HepG2 (cell line): ENCODE measurements around the gene ETFA. TPM values are rescaled to one million over a fixed set of nuclear protein-coding genes. Genes with fewer than 3 reads are reported as not detected.
A peak's percentile ranks its signal among the peaks of the same experiment; 100 is the strongest.

Source experiments
- ATAC-seq: fragments of 200-7000 bp; cut with Tn5 transposase; 3 replicates; pipeline ENCODE4 v1.9.1; 2020; ENCODE audit warnings: mild to moderate bottlenecking, moderate library complexity
- BruUV-seq: library from RNA; stranded (reverse); fragments of 400-500 nt; replicated peaks from 2 replicates; lab custom pipeline; 2021; lab: Mats Ljungman, UMichigan
- CTCF ChIA-PET: fragments of 300-600 bp; formaldehyde crosslinking; extraction: SDS; loops from one replicate; lab custom pipeline; 2021; ENCODE audit warnings: low total read pairs, inconsistent platforms, low intra/inter-chr PET ratio; lab: Yijun Ruan, JAX
- POLR2A ChIA-PET: fragments of 350-600 bp; sonication (Branson Sonifier 250); formaldehyde crosslinking; loops from one replicate; lab custom pipeline; 2020; ENCODE audit warnings: antibody characterized with exemption, inconsistent platforms; lab: Yijun Ruan, JAX
- DNase-seq: peaks from one replicate; pipeline ENCODE4 v3.0.0-alpha.2; 2015; ENCODE audit warnings: low spot score
- FAIRE-seq: peaks from 3 replicates; lab custom pipeline; 2011; peaks lifted over from hg19 to GRCh38; lab: Jason Lieb, UNC
- H2AFZ ChIP-seq: one replicate; pipeline ENCODE4 v1.6.1; 2011; ENCODE audit warnings: low read length, inconsistent platforms
- H3K27ac ChIP-seq: fragments of 300-600 bp; 3 replicates; pipeline ENCODE4 v1.8.0; 2011; ENCODE audit warnings: mixed run types, mild to moderate bottlenecking, mixed read lengths, low read length, inconsistent platforms; ENCODE audit not compliant: insufficient read depth; ENCODE audit errors: extremely low read length
- H3K27me3 ChIP-seq, 2 experiments: fragments of 200-600 bp in 1 of 2; 2 replicates in 1 of 2; 3 replicates in 1 of 2; pipeline versions ENCODE4 v1.6.0 to v1.8.0; 2011; ENCODE audit warnings: low read length in 2 of 2, mild to moderate bottlenecking in 2 of 2, moderate library complexity in 2 of 2, inconsistent platforms in 1 of 2; ENCODE audit not compliant: insufficient read depth in 2 of 2, control insufficient read depth in 1 of 2
- H3K36me3 ChIP-seq, 2 experiments: fragments of 200-600 bp in 1 of 2; replicated peaks in 1 of 2; 2 replicates in 1 of 2; 3 replicates in 1 of 2; pipeline versions ENCODE4 v1.5.1 to v1.8.0; 2011; ENCODE audit warnings: low read length in 2 of 2, inconsistent platforms in 1 of 2; ENCODE audit not compliant: insufficient read depth in 2 of 2, control insufficient read depth in 1 of 2
- H3K4me1 ChIP-seq: 2 replicates; pipeline ENCODE4 v1.5.1; 2012; ENCODE audit warnings: low read length, inconsistent platforms; ENCODE audit not compliant: insufficient read depth
- H3K4me2 ChIP-seq: 2 replicates; pipeline ENCODE4 v1.6.0; 2011; ENCODE audit warnings: low read depth, low read length, inconsistent platforms
- H3K4me3 ChIP-seq, 3 experiments: fragments of 200-600 bp in 1 of 3; sonication (generic), shearing (Covaris generic) in 1 of 3; replicated peaks in 1 of 3; 2 replicates each; pipeline ENCODE4 v1.5.1; 2011 to 2016; ENCODE audit warnings: low read length in 3 of 3, inconsistent platforms in 2 of 3, low read depth in 2 of 3, mild to moderate bottlenecking in 2 of 3, control low read depth in 1 of 3, mixed read lengths in 1 of 3; ENCODE audit not compliant: insufficient read depth in 1 of 3
- H3K79me2 ChIP-seq: one replicate; pipeline ENCODE4 v1.6.1; 2011; ENCODE audit warnings: low read length, inconsistent platforms; ENCODE audit not compliant: insufficient read depth
- H3K9ac ChIP-seq: 2 replicates; pipeline ENCODE4 v1.6.0; 2011; ENCODE audit warnings: mild to moderate bottlenecking, low read depth, low read length, inconsistent platforms; ENCODE audit not compliant: insufficient read depth
- H3K9me3 ChIP-seq: 2 replicates; pipeline ENCODE4 v1.5.1; 2012; ENCODE audit warnings: mild to moderate bottlenecking, low read length
- H4K20me1 ChIP-seq: 2 replicates; pipeline ENCODE4 v1.6.0; 2011; ENCODE audit warnings: inconsistent platforms, mild to moderate bottlenecking, low read length, moderate library complexity; ENCODE audit not compliant: insufficient read depth
- EP300 ChIP-seq, 3 experiments: sonication (generic) in 1 of 3; formaldehyde crosslinking in 1 of 3; IDR thresholded peaks; 2 replicates each; pipeline versions ENCODE4 v1.5.1 to v1.6.1; 2011 to 2020; ENCODE audit warnings: low read depth in 2 of 3, low read length in 2 of 3, borderline replicate concordance in 1 of 3, improper control_type of control experiment in 1 of 3, mild to moderate bottlenecking in 1 of 3, missing genetic modification reagents in 1 of 3, moderate library complexity in 1 of 3
- RARA ChIP-seq: IDR thresholded peaks from 2 replicates; pipeline ENCODE4 v1.6.1; 2016; ENCODE audit warnings: missing genetic modification reagents, missing compliant biosample characterization
- ZIK1 ChIP-seq: sonication (generic); formaldehyde crosslinking; IDR thresholded peaks from 2 replicates; pipeline ENCODE4 v1.5.0; 2020; ENCODE audit warnings: mild to moderate bottlenecking, low read depth, missing genetic modification reagents, borderline replicate concordance
- ZNF496 ChIP-seq: sonication (generic); formaldehyde crosslinking; IDR thresholded peaks from 2 replicates; pipeline ENCODE4 v1.8.1; 2023; ENCODE audit warnings: mild to moderate bottlenecking, moderate library complexity, missing genetic modification reagents; ENCODE audit not compliant: insufficient replicate concordance
- ZNF841 ChIP-seq: sonication (generic); formaldehyde crosslinking; IDR thresholded peaks from 2 replicates; pipeline ENCODE4 v1.8.1; 2023; ENCODE audit warnings: missing genetic modification reagents, borderline replicate concordance
- WGBS: methylation state at CpG from one replicate; pipeline ENCODE4 v1.1.6; 2017; ENCODE audit warnings: low lambda C conversion rate; 5-methylcytosine and 5-hydroxymethylcytosine counted together
- in situ Hi-C: cut with HindIII; loops from 2 replicates; pipeline ENCODE4 v1.10.0; 2017; ENCODE audit warnings: low pct_unique_long_range_greater_than_20kb; ENCODE audit not compliant: extremely low pct_ligation_motif_present
- intact Hi-C: fragments of 100-400 bp; cut with micrococcal nuclease; formaldehyde crosslinking; loops from one replicate; pipeline ENCODE4 v1.10.0; 2022; ENCODE audit not compliant: unreplicated experiment
- polyA plus RNA-seq, 8 experiments: library from polyadenylated mRNA; depleted of rRNA in 3 of 8; stranded (reverse) in 7 of 8; unstranded in 1 of 8; fragments of >200 nt; fragmentation: Illumina TruSeq in 4 of 8; extraction: Trizol in 4 of 8; gene quantifications; 2 replicates each; pipeline versions ENCODE4 v1.2.1 to v1.2.3, GENCODE V29; 2011 to 2016; ENCODE audit warnings: low read depth in 4 of 8, missing spikeins in 1 of 8, mixed read lengths in 1 of 8; ENCODE audit not compliant: insufficient read depth in 1 of 8
- total RNA-seq, 5 experiments: library from RNA; depleted of rRNA; stranded (reverse); fragments of >200 nt; fragmentation: Illumina TruSeq; extraction: Trizol; gene quantifications; 2 replicates each; pipeline ENCODE4 v1.2.3, GENCODE V29; 2016; ENCODE audit warnings: low read depth in 1 of 5
- TF ChIP-seq, protein P1 (sequence below): sonication (generic); formaldehyde crosslinking; IDR thresholded peaks from 2 replicates; pipeline ENCODE4 v1.4.0; 2020; ENCODE audit warnings: missing genetic modification reagents
- TF ChIP-seq, protein P2 (sequence below): sonication (generic); formaldehyde crosslinking; IDR thresholded peaks from 2 replicates; pipeline ENCODE4 v1.8.0; 2022; ENCODE audit warnings: mild to moderate bottlenecking, missing genetic modification reagents, borderline replicate concordance
- TF ChIP-seq, protein P3 (sequence below): sonication (generic); formaldehyde crosslinking; conservative IDR thresholded peaks from 2 replicates; pipeline ENCODE4 v1.8.0; 2022; ENCODE audit warnings: low read depth, missing genetic modification reagents
- TF ChIP-seq, protein P4 (sequence below): sonication (generic); formaldehyde crosslinking; IDR thresholded peaks from 2 replicates; pipeline ENCODE4 v1.4.0; 2020; ENCODE audit warnings: missing genetic modification reagents

ETFA gene
- total and polyA plus RNA-seq, 2 of the 13 experiments (the other 11 are each of a cell fraction or from before 2014, with no cell fraction given) = 291 to 396 TPM

DNA sequence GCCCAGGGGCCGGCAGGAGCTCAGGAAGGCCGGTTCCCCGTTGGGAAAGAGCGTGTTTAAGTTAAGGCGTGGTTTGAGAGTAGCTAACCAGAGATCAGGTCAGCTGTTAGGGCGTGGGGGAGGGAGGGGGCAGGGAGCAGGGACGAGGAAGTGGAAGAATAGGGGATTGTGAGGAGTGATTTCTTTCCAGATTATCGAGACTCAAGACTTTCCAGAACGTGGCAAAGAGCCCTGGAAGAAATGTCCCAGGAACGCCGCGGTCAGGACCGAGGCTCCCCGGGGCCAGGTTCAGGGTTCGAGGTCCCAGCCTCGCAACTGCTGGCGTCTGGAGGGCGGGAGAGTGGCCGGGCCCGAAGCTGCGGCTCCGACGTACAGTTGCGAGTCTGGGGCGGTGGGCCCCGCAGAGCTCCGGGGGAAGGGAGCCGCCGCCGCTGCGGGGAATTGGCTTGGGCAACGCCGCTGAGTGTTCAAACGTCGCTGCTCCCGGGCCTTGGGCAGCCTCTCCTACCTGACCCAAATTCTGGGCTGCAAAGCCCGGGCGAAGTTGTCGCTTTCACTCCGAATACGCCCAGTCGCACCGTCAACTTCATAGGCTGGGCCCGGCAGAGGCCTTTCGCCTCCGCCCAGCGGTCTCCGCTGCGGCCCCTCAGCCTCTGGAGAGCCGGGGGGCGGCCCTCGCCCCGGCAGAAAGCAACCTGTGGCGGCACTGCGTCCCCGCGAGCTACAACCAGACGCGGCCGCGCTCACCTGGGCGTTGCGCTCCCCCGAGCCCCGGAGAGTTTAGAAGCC, 34.8 kb upstream of the ETFA start:
- TSS peak; percentile 53 for BruUV-seq
- WGBS = 2% methylated on average over 8 of the region's 65 CpGs
- TF ChIP-seq, protein P1, sequence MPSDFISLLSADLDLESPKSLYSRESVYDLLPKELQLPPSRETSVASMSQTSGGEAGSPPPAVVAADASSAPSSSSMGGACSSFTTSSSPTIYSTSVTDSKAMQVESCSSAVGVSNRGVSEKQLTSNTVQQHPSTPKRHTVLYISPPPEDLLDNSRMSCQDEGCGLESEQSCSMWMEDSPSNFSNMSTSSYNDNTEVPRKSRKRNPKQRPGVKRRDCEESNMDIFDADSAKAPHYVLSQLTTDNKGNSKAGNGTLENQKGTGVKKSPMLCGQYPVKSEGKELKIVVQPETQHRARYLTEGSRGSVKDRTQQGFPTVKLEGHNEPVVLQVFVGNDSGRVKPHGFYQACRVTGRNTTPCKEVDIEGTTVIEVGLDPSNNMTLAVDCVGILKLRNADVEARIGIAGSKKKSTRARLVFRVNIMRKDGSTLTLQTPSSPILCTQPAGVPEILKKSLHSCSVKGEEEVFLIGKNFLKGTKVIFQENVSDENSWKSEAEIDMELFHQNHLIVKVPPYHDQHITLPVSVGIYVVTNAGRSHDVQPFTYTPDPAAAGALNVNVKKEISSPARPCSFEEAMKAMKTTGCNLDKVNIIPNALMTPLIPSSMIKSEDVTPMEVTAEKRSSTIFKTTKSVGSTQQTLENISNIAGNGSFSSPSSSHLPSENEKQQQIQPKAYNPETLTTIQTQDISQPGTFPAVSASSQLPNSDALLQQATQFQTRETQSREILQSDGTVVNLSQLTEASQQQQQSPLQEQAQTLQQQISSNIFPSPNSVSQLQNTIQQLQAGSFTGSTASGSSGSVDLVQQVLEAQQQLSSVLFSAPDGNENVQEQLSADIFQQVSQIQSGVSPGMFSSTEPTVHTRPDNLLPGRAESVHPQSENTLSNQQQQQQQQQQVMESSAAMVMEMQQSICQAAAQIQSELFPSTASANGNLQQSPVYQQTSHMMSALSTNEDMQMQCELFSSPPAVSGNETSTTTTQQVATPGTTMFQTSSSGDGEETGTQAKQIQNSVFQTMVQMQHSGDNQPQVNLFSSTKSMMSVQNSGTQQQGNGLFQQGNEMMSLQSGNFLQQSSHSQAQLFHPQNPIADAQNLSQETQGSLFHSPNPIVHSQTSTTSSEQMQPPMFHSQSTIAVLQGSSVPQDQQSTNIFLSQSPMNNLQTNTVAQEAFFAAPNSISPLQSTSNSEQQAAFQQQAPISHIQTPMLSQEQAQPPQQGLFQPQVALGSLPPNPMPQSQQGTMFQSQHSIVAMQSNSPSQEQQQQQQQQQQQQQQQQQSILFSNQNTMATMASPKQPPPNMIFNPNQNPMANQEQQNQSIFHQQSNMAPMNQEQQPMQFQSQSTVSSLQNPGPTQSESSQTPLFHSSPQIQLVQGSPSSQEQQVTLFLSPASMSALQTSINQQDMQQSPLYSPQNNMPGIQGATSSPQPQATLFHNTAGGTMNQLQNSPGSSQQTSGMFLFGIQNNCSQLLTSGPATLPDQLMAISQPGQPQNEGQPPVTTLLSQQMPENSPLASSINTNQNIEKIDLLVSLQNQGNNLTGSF (CRISPR knock-in tag) = no peak
- TF ChIP-seq, protein P2, sequence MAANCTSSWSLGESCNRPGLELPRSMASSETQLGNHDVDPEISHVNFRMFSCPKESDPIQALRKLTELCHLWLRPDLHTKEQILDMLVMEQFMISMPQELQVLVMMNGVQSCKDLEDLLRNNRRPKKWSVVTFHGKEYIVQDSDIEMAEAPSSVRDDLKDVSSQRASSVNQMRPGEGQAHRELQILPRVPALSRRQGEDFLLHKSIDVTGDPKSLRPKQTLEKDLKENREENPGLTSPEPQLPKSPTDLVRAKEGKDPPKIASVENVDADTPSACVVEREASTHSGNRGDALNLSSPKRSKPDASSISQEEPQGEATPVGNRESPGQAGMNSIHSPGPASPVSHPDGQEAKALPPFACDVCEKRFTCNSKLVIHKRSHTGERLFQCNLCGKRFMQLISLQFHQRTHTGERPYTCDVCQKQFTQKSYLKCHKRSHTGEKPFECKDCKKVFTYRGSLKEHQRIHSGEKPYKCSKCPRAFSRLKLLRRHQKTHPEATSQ = no peak
- TF ChIP-seq, protein P3, sequence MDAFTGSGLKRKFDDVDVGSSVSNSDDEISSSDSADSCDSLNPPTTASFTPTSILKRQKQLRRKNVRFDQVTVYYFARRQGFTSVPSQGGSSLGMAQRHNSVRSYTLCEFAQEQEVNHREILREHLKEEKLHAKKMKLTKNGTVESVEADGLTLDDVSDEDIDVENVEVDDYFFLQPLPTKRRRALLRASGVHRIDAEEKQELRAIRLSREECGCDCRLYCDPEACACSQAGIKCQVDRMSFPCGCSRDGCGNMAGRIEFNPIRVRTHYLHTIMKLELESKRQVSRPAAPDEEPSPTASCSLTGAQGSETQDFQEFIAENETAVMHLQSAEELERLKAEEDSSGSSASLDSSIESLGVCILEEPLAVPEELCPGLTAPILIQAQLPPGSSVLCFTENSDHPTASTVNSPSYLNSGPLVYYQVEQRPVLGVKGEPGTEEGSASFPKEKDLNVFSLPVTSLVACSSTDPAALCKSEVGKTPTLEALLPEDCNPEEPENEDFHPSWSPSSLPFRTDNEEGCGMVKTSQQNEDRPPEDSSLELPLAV (CRISPR knock-in tag) = no peak
- TF ChIP-seq RARA (CRISPR knock-in tag) = no peak
- no peak for TF ChIP-seq ZNF496 (CRISPR knock-in tag)
- 0 out of 2 replicates have a peak, but pooled peaks have one; percentile 24 for TF ChIP-seq ZIK1 (CRISPR knock-in tag)
- no peak for TF ChIP-seq ZNF841 (CRISPR knock-in tag)
- TF ChIP-seq, protein P4, sequence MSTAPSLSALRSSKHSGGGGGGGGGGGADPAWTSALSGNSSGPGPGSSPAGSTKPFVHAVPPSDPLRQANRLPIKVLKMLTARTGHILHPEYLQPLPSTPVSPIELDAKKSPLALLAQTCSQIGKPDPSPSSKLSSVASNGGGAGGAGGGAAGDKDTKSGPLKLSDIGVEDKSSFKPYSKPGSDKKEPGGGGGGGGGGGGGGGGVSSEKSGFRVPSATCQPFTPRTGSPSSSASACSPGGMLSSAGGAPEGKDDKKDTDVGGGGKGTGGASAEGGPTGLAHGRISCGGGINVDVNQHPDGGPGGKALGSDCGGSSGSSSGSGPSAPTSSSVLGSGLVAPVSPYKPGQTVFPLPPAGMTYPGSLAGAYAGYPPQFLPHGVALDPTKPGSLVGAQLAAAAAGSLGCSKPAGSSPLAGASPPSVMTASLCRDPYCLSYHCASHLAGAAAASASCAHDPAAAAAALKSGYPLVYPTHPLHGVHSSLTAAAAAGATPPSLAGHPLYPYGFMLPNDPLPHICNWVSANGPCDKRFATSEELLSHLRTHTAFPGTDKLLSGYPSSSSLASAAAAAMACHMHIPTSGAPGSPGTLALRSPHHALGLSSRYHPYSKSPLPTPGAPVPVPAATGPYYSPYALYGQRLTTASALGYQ = peak; percentile 16; the same call in 1 of the 2 replicates
- TF ChIP-seq EP300 (IDR thresholded peaks at IDR 0.05; ENCODE audit: low read depth in 2 of 2, low read length in 2 of 2) = no peak
- TF ChIP-seq EP300 (CRISPR knock-in tag; IDR thresholded peaks at IDR 0.05; ENCODE audit: borderline replicate concordance) = no peak

More for the DNA sequence above, 34.8 kb upstream of the ETFA start:
- ATAC-seq (peak; percentile 86), FAIRE-seq (peak; percentile 66), DNase-seq (peak; percentile 61)
- H3K27me3 ChIP-seq = no peaks in the 10 kb centered on the region
- H3K4me1 ChIP-seq = peaks cover 14% of the 10 kb centered on the region
- peaks cover 2 to 14% of the 10 kb centered on the region in 2 experiments; a peak in 4 of 5 replicates for H3K36me3 ChIP-seq
- H3K27ac ChIP-seq = peak overlapping the region; percentile 67
- peak overlapping the region; percentile 77 for H3K9ac ChIP-seq
- no peaks in the 10 kb centered on the region for H3K79me2 ChIP-seq
- in situ Hi-C loops = no loop called here
- peak overlapping the region; percentile 78 for H3K4me2 ChIP-seq
- no peaks in the 10 kb centered on the region for H4K20me1 ChIP-seq
- POLR2A ChIA-PET = interaction anchor here (0.7 to 3.0 kb wide), 6 partner anchors 9 to 150 kb away, joined by 3 to 91 read pairs (median 5); partner anchors contain the start of genes ETFA and ISL2
- H3K4me3 ChIP-seq = peak overlapping the region; percentile 67 to 76 (median 72)
- no peak overlapping the region for H2AFZ ChIP-seq
- intact Hi-C loops = no loop called here
- CTCF ChIA-PET = no interaction called here
- no peaks in the 10 kb centered on the region for H3K9me3 ChIP-seq
